Endodermal cell (in vitro differentiated cells): Measurements from ENCODE around the gene SFXN5. TPM values are rescaled to one million over a fixed set of nuclear protein-coding genes. Genes with fewer than 3 reads are reported as not detected.
A peak's percentile ranks its signal among the peaks of the same experiment; 100 is the strongest.

ENCODE experiments used
- DNase-seq: peaks from one replicate; pipeline ENCODE4 v3.0.0-alpha.2; 2017
- H3K27ac ChIP-seq: 2 replicates; pipeline ENCODE4 v1.5.1; 2013; ENCODE audit warnings: mild to moderate bottlenecking, low read depth, low read length, moderate library complexity
- H3K27me3 ChIP-seq: 2 replicates; pipeline ENCODE4 v1.6.1; 2013; ENCODE audit warnings: mild to moderate bottlenecking, low read length, moderate library complexity; ENCODE audit not compliant: insufficient read depth, control insufficient read depth, poor library complexity, severe bottlenecking
- H3K36me3 ChIP-seq: 2 replicates; pipeline ENCODE4 v1.7.0; 2013; ENCODE audit warnings: mild to moderate bottlenecking, low read length, moderate library complexity; ENCODE audit not compliant: control insufficient read depth, insufficient read depth
- H3K4me1 ChIP-seq: one replicate; pipeline ENCODE4 v1.7.0; 2013; ENCODE audit warnings: low read length; ENCODE audit not compliant: control insufficient read depth, insufficient read depth
- H3K4me3 ChIP-seq: 2 replicates; pipeline ENCODE4 v1.5.1; 2013; ENCODE audit warnings: mild to moderate bottlenecking, low read length, moderate library complexity
- H3K9ac ChIP-seq: 2 replicates; pipeline ENCODE4 v1.6.1; 2013; ENCODE audit warnings: mild to moderate bottlenecking, low read length, moderate library complexity; ENCODE audit not compliant: poor library complexity, severe bottlenecking; ENCODE audit errors: extremely low read depth
- H3K9me3 ChIP-seq: 2 replicates; pipeline ENCODE4 v1.6.1; 2013; ENCODE audit warnings: mild to moderate bottlenecking, low read length, moderate library complexity; ENCODE audit not compliant: control insufficient read depth
- H3K27ac Mint-ChIP-seq: 2 replicates; pipeline ENCODE4 v1.8.0; 2020; ENCODE audit warnings: mixed read lengths
- H3K27me3 Mint-ChIP-seq: 2 replicates; pipeline ENCODE4 v1.8.0; 2021; ENCODE audit warnings: mild to moderate bottlenecking, mixed read lengths; ENCODE audit not compliant: insufficient read depth
- H3K36me3 Mint-ChIP-seq: 2 replicates; pipeline ENCODE4 v1.8.0; 2020; ENCODE audit warnings: low read depth, mixed read lengths
- H3K4me1 Mint-ChIP-seq: 2 replicates; pipeline ENCODE4 v1.8.0; 2020; ENCODE audit warnings: mixed read lengths
- H3K4me3 Mint-ChIP-seq: 2 replicates; pipeline ENCODE4 v1.8.0; 2020; ENCODE audit warnings: mild to moderate bottlenecking, moderate library complexity, mixed read lengths
- H3K9me3 Mint-ChIP-seq: 2 replicates; pipeline ENCODE4 v1.8.0; 2020; ENCODE audit warnings: mild to moderate bottlenecking, mixed read lengths
- CTCF ChIP-seq: fragments of 200-600 bp; sonication (generic); conservative IDR thresholded peaks from 2 replicates; pipeline ENCODE4 v1.5.0; 2021; ENCODE audit warnings: antibody characterized with exemption, mild to moderate bottlenecking
- WGBS, 2 experiments: methylation state at CpG; one replicate each; pipeline versions ENCODE4 v1.1.5 to v1.1.7; 2013; ENCODE audit warnings: missing lambda C conversion rate in 2 of 2, mixed read lengths in 1 of 2; ENCODE audit not compliant: insufficient coverage in 1 of 2, insufficient read length in 1 of 2; 5-methylcytosine and 5-hydroxymethylcytosine counted together
- total RNA-seq, 2 donors: library from RNA; stranded (reverse); fragmentation: NEBNext Ultra II Directional in 1 of 2; extraction: Animal tissue kit (Norgen Biotek cat#: 25700) in 1 of 2; gene quantifications; 2 replicates in 1 of 2; 3 replicates in 1 of 2; pipeline ENCODE4 v1.2.1, GENCODE V29; 2021

The SFXN5 gene
- total RNA-seq, 2 donors from 2014 or later = 30.7 to 32.8 TPM

DNA sequence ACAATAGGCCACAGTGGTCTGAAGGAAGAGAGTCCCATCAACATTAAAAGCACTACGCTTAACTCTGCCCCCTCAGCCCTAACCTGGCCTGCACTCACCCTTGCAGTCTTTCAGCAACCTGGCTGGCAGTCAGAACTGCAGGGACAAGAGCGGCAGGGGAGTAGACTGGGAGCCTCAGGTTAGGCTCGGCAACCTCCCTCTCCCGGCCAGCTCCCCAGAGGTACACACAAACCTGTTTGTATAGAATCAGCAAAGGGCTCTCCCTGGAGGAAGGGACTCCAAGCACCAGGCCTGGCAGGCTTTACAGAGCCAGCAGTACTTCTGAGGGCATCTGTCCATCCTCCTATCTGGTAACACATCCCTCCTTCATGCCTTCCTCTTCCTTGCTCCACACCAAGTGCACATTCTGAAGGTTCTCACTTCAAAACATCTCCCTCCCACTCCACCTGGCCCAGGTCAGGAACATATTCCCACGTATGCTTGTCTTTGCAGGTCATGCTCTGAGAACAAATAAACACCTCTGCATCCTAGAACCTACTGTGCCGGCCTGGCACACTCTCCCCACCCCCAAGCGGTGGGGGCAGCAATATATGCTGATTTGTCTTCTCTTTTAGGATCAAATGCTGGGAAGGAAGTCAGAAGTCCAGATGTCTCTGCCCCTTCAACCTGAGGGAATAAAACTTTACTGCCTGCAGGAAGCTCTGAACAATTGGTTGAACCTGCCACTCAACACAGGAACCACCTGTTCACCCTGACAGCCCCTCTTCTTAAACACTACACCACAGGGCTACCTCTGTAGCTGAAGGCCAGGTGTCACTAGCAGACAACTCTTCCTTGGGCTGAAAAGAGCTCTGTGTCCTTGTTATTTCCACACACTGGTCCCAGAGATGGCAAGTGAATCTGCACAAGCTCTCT lies 12.6 kb upstream of the SFXN5 start:
- H3K36me3 ChIP-seq = peaks cover 12% of the 10 kb centered on the region
- no peak overlapping the region for H3K9ac ChIP-seq
- no peaks in the 10 kb centered on the region for H3K4me1 ChIP-seq
- no peak overlapping the region for H3K4me3 Mint-ChIP-seq
- no peak overlapping the region for H3K27ac Mint-ChIP-seq
- no peaks in the 10 kb centered on the region for H3K27me3 Mint-ChIP-seq
- no peak for TF ChIP-seq CTCF
- WGBS, 2 experiments = 92 to 97% methylated on average over 4 to 7 of the region's 7 CpGs
- no peaks in the 10 kb centered on the region for H3K9me3 Mint-ChIP-seq
- H3K27ac ChIP-seq = no peak overlapping the region
- H3K4me3 ChIP-seq = no peak overlapping the region
- no peak for DNase-seq
- no peaks in the 10 kb centered on the region for H3K36me3 Mint-ChIP-seq
- no peaks in the 10 kb centered on the region for H3K9me3 ChIP-seq
- H3K27me3 ChIP-seq = no peaks in the 10 kb centered on the region
- H3K4me1 Mint-ChIP-seq = peaks cover 7% of the 10 kb centered on the region

DNA sequence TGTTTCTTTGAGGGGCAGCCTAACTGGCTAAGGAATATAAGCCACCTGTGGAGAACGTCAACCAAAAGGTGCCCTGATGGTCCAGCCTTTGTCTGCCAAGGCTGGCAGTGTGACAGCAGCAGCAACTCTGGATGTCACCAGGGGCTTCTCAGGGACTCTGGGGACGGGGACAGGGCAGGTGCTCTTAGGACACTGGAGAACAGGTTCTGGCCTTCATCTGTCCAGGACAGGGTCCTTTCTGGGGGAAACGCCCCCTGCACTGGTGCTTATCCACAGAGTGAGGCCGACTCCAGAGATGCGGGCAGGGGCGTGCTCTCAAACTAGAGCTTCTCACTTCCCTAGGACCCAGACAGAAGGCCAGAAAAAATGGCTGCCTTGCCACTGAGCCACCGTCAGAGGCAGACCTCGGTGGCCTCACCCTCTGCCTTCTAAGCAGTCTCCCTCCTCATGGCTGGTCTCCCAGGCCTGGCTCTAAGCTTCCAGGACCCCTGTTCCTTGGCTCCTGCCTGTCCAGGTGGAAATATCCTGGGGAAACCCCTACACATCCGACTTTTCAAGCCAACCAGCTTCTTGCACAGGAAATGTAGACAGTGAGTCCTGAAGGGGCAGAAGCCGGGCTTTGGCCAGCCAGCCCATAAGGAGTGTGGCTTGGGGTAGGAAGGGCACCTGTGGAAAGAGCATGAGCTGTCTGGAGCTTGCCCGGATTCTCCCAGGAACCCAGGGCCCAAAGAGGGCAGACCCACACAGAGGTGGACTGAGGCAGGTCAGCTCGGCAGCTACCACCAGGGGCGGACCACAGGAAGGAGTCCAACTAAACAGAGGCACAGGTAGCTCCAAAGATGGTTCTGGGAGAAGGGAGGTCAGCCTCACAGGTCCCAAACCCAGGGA lies 11.3 kb upstream of the SFXN5 start:
- WGBS, 2 experiments = 92% methylated on average over 10 to 13 of the region's 13 CpGs
- H3K9me3 Mint-ChIP-seq = no peaks in the 10 kb centered on the region
- no peaks in the 10 kb centered on the region for H3K9me3 ChIP-seq
- no peak overlapping the region for H3K9ac ChIP-seq
- no peaks in the 10 kb centered on the region for H3K4me1 ChIP-seq
- H3K4me3 ChIP-seq = no peak overlapping the region
- TF ChIP-seq CTCF = no peak
- no peaks in the 10 kb centered on the region for H3K27me3 ChIP-seq
- peaks cover 4% of the 10 kb centered on the region for H3K36me3 Mint-ChIP-seq
- no peak for DNase-seq
- no peak overlapping the region for H3K4me3 Mint-ChIP-seq
- peaks cover 7% of the 10 kb centered on the region for H3K4me1 Mint-ChIP-seq
- peaks cover 12% of the 10 kb centered on the region for H3K36me3 ChIP-seq
- H3K27ac Mint-ChIP-seq = no peak overlapping the region
- no peaks in the 10 kb centered on the region for H3K27me3 Mint-ChIP-seq
- H3K27ac ChIP-seq = no peak overlapping the region

- TF ChIP-seq CTCF = no peak
- no peak overlapping the region for H3K9ac ChIP-seq
- WGBS, 2 experiments = 75 to 76% methylated on average over 10 to 16 of the region's 16 CpGs
- Mint-ChIP-seq H3K36me3 (peaks cover 4% of the 10 kb centered on the region), H3K27me3 (no peaks in the 10 kb centered on the region), H3K9me3 (no peaks in the 10 kb centered on the region), H3K4me1 (peaks cover 7% of the 10 kb centered on the region), H3K4me3 (no peak overlapping the region), H3K27ac (no peak overlapping the region)
- no peak overlapping the region for H3K27ac ChIP-seq
- H3K36me3 ChIP-seq = peaks cover 12% of the 10 kb centered on the region
- DNase-seq = peak; percentile 77
- no peaks in the 10 kb centered on the region for H3K27me3 ChIP-seq
- no peaks in the 10 kb centered on the region for H3K9me3 ChIP-seq
- no peaks in the 10 kb centered on the region for H3K4me1 ChIP-seq
- H3K4me3 ChIP-seq = no peak overlapping the region
Measured at GRCh38 chr2:73081181-73081671, 9.7 kb upstream of the SFXN5 start.
